PC-3 (cell line): ENCODE data around the gene MITF.

ENCODE experiments used
- EZH2 ChIP-seq: fragments of 300-600 bp; sonication (generic); IDR thresholded peaks from one replicate; pipeline ENCODE4 v1.6.1; 2017; ENCODE audit warnings: antibody characterized with exemption, mild to moderate bottlenecking, low read length; ENCODE audit not compliant: unreplicated experiment
- EZH2phosphoT487 ChIP-seq: fragments of 300-600 bp; sonication (generic); IDR thresholded peaks from 2 replicates; pipeline ENCODE4 v1.6.1; 2018; ENCODE audit warnings: mild to moderate bottlenecking, antibody characterized with exemption, low read length, borderline replicate concordance
- TF ChIP-seq, protein P1 (sequence below): fragments of 300-600 bp; sonication (generic); conservative IDR thresholded peaks from 2 replicates; pipeline ENCODE4 v1.5.1; 2017; ENCODE audit warnings: antibody characterized with exemption, low read depth, mild to moderate bottlenecking, low read length

GRCh38 chr3:69941037-69941436 lies 201.8 kb downstream of the MITF start:
- TF ChIP-seq, protein P1, sequence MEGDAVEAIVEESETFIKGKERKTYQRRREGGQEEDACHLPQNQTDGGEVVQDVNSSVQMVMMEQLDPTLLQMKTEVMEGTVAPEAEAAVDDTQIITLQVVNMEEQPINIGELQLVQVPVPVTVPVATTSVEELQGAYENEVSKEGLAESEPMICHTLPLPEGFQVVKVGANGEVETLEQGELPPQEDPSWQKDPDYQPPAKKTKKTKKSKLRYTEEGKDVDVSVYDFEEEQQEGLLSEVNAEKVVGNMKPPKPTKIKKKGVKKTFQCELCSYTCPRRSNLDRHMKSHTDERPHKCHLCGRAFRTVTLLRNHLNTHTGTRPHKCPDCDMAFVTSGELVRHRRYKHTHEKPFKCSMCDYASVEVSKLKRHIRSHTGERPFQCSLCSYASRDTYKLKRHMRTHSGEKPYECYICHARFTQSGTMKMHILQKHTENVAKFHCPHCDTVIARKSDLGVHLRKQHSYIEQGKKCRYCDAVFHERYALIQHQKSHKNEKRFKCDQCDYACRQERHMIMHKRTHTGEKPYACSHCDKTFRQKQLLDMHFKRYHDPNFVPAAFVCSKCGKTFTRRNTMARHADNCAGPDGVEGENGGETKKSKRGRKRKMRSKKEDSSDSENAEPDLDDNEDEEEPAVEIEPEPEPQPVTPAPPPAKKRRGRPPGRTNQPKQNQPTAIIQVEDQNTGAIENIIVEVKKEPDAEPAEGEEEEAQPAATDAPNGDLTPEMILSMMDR: no peak
- TF ChIP-seq EZH2 (no peak), EZH2phosphoT487 (no peak)
